OCI-LY1 (cell line): Measurements from ENCODE around the gene UGCG.
A peak's percentile ranks its signal among the peaks of the same experiment; 100 is the strongest.
"Not testable (repeated sequence)": the region's sequence is repeated elsewhere in the genome, so short reads cannot be mapped to it uniquely, and the experiment has no call there.

Experiments used
- H2AFZ ChIP-seq: fragments of 200-600 bp; sonication (generic), shearing (Covaris generic); 2 replicates; pipeline ENCODE4 v1.6.0; 2014; ENCODE audit warnings: antibody characterized with exemption, mild to moderate bottlenecking, low read length
- H3F3A ChIP-seq: fragments of 200-600 bp; sonication (generic), shearing (Covaris generic); 2 replicates; pipeline ENCODE4 v1.6.0; 2014; ENCODE audit warnings: mild to moderate bottlenecking, antibody characterized with exemption, low read length, moderate library complexity; ENCODE audit not compliant: insufficient read depth
- H3K27ac ChIP-seq: fragments of 200-600 bp; sonication (generic); 2 replicates; pipeline ENCODE4 v1.5.1; 2014; ENCODE audit warnings: low read length, mixed run types, mild to moderate bottlenecking, low read depth; ENCODE audit not compliant: poor library complexity, severe bottlenecking
- H3K27me3 ChIP-seq: fragments of 200-600 bp; sonication (generic); 2 replicates; pipeline ENCODE4 v1.6.0; 2014; ENCODE audit warnings: antibody characterized with exemption, mild to moderate bottlenecking, low read length, moderate library complexity; ENCODE audit not compliant: insufficient read depth
- H3K36me3 ChIP-seq: fragments of 200-600 bp; sonication (generic); 2 replicates; pipeline ENCODE4 v1.6.1; 2014; ENCODE audit warnings: mild to moderate bottlenecking, antibody characterized with exemption, low read length, moderate library complexity, mixed read lengths; ENCODE audit not compliant: insufficient read depth
- H3K4me1 ChIP-seq: fragments of 200-600 bp; sonication (generic); 2 replicates; pipeline ENCODE4 v1.5.1; 2014; ENCODE audit warnings: mild to moderate bottlenecking, low read length, moderate library complexity; ENCODE audit not compliant: insufficient read depth, severe bottlenecking
- H3K4me2 ChIP-seq: fragments of 200-600 bp; sonication (generic), shearing (Covaris generic); 2 replicates; pipeline ENCODE4 v1.6.1; 2014; ENCODE audit warnings: low read length
- H3K4me3 ChIP-seq: fragments of 200-600 bp; sonication (generic); 2 replicates; pipeline ENCODE4 v1.5.1; 2014; ENCODE audit warnings: low read length, low read depth, mild to moderate bottlenecking, mixed read lengths; ENCODE audit not compliant: poor library complexity, severe bottlenecking
- H3K79me2 ChIP-seq: fragments of 200-600 bp; shearing (Covaris generic); 2 replicates; pipeline ENCODE4 v1.6.1; 2016; ENCODE audit warnings: mixed run types, low read length, mixed read lengths; ENCODE audit not compliant: insufficient read depth
- H3K9ac ChIP-seq: fragments of 200-600 bp; sonication (generic), shearing (Covaris generic); 2 replicates; pipeline ENCODE4 v1.6.1; 2014; ENCODE audit warnings: mild to moderate bottlenecking, low read length, mixed read lengths
- H3K9me2 ChIP-seq: fragments of 200-600 bp; sonication (generic), shearing (Covaris generic); 2 replicates; pipeline ENCODE4 v1.6.1; 2014; ENCODE audit warnings: low read depth, mild to moderate bottlenecking, low read length, mixed read lengths
- H3K9me3 ChIP-seq: fragments of 200-600 bp; shearing (Covaris generic); 2 replicates; pipeline ENCODE4 v1.6.1; 2014; ENCODE audit warnings: low read length, mixed read lengths
- H4K20me1 ChIP-seq: fragments of 200-600 bp; sonication (generic), shearing (Covaris generic); 2 replicates; pipeline ENCODE4 v1.6.0; 2016; ENCODE audit warnings: mild to moderate bottlenecking, low read length; ENCODE audit not compliant: insufficient read depth
- CTCF ChIP-seq: fragments of 200-600 bp; sonication (generic), shearing (Covaris generic); IDR thresholded peaks from 2 replicates; pipeline ENCODE4 v1.5.1; 2017; ENCODE audit warnings: mild to moderate bottlenecking, antibody characterized with exemption, low read length, moderate library complexity, mixed read lengths
- EZH2 ChIP-seq: fragments of 200-600 bp; sonication (generic), shearing (Covaris generic); IDR thresholded peaks from 2 replicates; pipeline ENCODE4 v1.8.0; 2017; ENCODE audit warnings: borderline replicate concordance, mixed run types, mild to moderate bottlenecking, antibody characterized with exemption, low read length, moderate library complexity, mixed read lengths

The UGCG gene

GRCh38 chr9:111902391-111903139 is 6.0 kb downstream of the UGCG start:
- Histone ChIP-seq H3K4me1 (peaks cover 59% of the 10 kb centered on the region), H3K9me3 (no peaks in the 10 kb centered on the region), H3K9me2 (no peaks in the 10 kb centered on the region), H3K36me3 (peaks cover 19% of the 10 kb centered on the region), H3K4me3 (no peak overlapping the region), H3K4me2 (no peak overlapping the region), H4K20me1 (no peaks in the 10 kb centered on the region), H3F3A (no peaks in the 10 kb centered on the region), H2AFZ (no peak overlapping the region), H3K27me3 (no peaks in the 10 kb centered on the region), H3K9ac (no peak overlapping the region), H3K27ac (no peak overlapping the region), H3K79me2 (peaks cover 96% of the 10 kb centered on the region)
- no peak for TF ChIP-seq CTCF
- no peak for TF ChIP-seq EZH2

DNA sequence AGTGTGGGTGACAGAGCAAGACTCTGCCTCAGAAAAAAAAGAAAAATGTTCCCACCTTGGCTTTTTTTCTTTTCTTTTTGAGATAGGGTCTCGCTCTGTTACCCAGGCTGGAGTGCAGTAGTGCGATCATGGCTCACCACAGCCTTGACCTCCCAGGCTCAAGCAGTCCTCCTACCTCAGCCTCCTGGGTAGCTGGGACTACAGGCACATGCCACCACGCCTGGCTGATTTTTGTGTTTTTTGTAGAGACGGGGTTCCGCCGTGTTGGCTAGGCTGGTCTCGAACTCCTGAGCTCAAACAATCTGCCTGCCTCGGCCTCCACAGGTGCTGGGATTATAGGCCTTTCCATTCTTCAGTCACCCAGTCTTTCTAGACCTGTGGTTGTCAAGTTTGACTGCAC is 6.9 kb downstream of the UGCG start:
- not testable (repeated sequence) for H3K9me3 ChIP-seq, H3F3A ChIP-seq, H3K4me3 ChIP-seq, H3K4me2 ChIP-seq, H3K27me3 ChIP-seq, H3K9me2 ChIP-seq, H4K20me1 ChIP-seq, H3K9ac ChIP-seq, H2AFZ ChIP-seq
- Histone ChIP-seq H3K27ac (peak overlapping the region; percentile 24), H3K79me2 (peaks cover 94% of the 10 kb centered on the region), H3K4me1 (peaks cover 58% of the 10 kb centered on the region), H3K36me3 (peaks cover 19% of the 10 kb centered on the region)

GRCh38 chr9:111904026-111904425 is 7.4 kb downstream of the UGCG start:
- no peaks in the 10 kb centered on the region for H3F3A ChIP-seq
- H3K4me2 ChIP-seq: no peak overlapping the region
- H3K9me2 ChIP-seq: no peaks in the 10 kb centered on the region
- H3K9me3 ChIP-seq: no peaks in the 10 kb centered on the region
- no peak overlapping the region for H2AFZ ChIP-seq
- peak overlapping the region; percentile 24 for H3K27ac ChIP-seq
- H3K9ac ChIP-seq: no peak overlapping the region
- no peak overlapping the region for H3K4me3 ChIP-seq
- no peaks in the 10 kb centered on the region for H4K20me1 ChIP-seq
- TF ChIP-seq CTCF: no peak
- TF ChIP-seq EZH2: no peak
- peaks cover 58% of the 10 kb centered on the region for H3K4me1 ChIP-seq
- peaks cover 15% of the 10 kb centered on the region for H3K36me3 ChIP-seq
- H3K27me3 ChIP-seq: no peaks in the 10 kb centered on the region
- peaks cover 94% of the 10 kb centered on the region for H3K79me2 ChIP-seq

GRCh38 chr9:111904891-111905291 is 8.3 kb downstream of the UGCG start:
- H3K27me3 ChIP-seq: no peaks in the 10 kb centered on the region
- H2AFZ ChIP-seq: no peak overlapping the region
- H3K79me2 ChIP-seq: peaks cover 94% of the 10 kb centered on the region
- H3K9ac ChIP-seq: no peak overlapping the region
- no peaks in the 10 kb centered on the region for H4K20me1 ChIP-seq
- peaks cover 14% of the 10 kb centered on the region; the same call in 1 of the 2 replicates for H3K36me3 ChIP-seq
- H3K4me2 ChIP-seq: no peak overlapping the region
- H3K27ac ChIP-seq: no peak overlapping the region
- no peak overlapping the region for H3K4me3 ChIP-seq
- H3F3A ChIP-seq: no peaks in the 10 kb centered on the region
- TF ChIP-seq EZH2 (no peak), CTCF (no peak)
- no peaks in the 10 kb centered on the region for H3K9me2 ChIP-seq
- H3K9me3 ChIP-seq: no peaks in the 10 kb centered on the region
- peaks cover 57% of the 10 kb centered on the region for H3K4me1 ChIP-seq
